PFSK-1 (cell line): ENCODE results near the gene EPAS1.

ENCODE experiments used
- FOXP2 ChIP-seq: optimal IDR thresholded peaks from 2 replicates; pipeline ENCODE3; 2011; ENCODE audit warnings: borderline replicate concordance, control low read depth, inconsistent platforms; ENCODE audit not compliant: insufficient read depth; ENCODE audit errors: extremely low read length, extremely low read depth
- POLR2AphosphoS5 ChIP-seq: IDR thresholded peaks from 2 replicates; pipeline ENCODE4 v1.6.1; 2012; ENCODE audit warnings: low read depth, mild to moderate bottlenecking, control low read depth, low read length, moderate library complexity
- REST ChIP-seq, 2 experiments: IDR thresholded peaks; 2 replicates each; pipeline versions ENCODE4 v1.6.1 to v1.8.0; 2011 to 2012; ENCODE audit warnings: low read depth in 2 of 2, low read length in 2 of 2, control low read depth in 1 of 2, inconsistent platforms in 1 of 2, mild to moderate bottlenecking in 1 of 2, moderate library complexity in 1 of 2; ENCODE audit not compliant: insufficient read depth in 1 of 2
- SIN3A ChIP-seq: IDR thresholded peaks from 2 replicates; pipeline ENCODE4 v1.6.1; 2012; ENCODE audit warnings: mild to moderate bottlenecking, low read length, moderate library complexity, borderline replicate concordance; ENCODE audit not compliant: insufficient read depth
- TAF1 ChIP-seq: IDR thresholded peaks from 2 replicates; pipeline ENCODE4 v1.6.1; 2012; ENCODE audit warnings: low read length, control low read depth, borderline replicate concordance; ENCODE audit not compliant: insufficient read depth

Gene EPAS1

DNA sequence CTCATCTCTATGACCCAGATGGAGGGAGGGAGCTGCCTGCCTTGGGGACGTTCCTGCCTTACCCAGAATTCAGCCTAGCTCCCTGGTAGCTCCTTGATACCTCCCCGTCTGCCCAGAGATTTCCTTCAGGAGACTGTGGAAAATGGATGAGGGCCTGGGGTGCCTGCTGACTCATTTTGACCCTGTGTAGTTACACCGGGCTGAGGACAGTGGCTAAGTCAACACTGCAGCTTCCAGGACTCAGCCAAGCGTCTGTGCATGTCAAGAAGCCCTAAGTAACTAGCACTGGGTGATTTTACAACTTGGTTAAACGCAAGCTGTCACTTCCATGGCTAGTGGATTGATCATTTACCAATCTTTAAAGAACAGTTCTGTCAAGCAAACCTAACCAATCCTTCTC is 23.3 kb upstream of the EPAS1 start:
- TF ChIP-seq SIN3A (no peak), FOXP2 (no peak), REST (IDR thresholded peaks at IDR 0.05; ENCODE audit: insufficient read depth in 1 of 2, low read depth in 2 of 2, low read length in 2 of 2) (no peak)

DNA sequence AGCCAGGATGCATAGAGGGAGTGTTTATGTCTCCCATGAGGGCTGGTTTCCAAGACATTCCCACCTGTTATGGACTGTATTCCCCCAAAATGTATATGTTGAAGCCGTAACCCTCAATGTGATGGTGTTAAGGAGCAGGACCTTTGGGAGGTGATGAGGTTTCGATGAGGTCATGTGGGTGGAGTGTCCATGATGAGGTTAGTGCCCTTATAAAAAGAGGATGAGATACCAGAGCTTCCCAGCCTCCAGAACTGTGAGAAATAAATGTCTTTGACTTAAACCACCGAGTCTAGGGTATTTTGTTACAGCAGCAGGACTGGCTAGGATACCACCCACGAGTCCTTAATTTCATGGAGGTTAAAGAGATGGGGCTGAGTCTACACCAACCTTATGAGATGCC is 22.6 kb upstream of the EPAS1 start:
- no peak for TF ChIP-seq FOXP2
- no peak for TF ChIP-seq POLR2AphosphoS5
- no peak for TF ChIP-seq REST (IDR thresholded peaks at IDR 0.05; ENCODE audit: insufficient read depth in 1 of 2, low read depth in 2 of 2, low read length in 2 of 2)
- TF ChIP-seq SIN3A: no peak
- no peak for TF ChIP-seq TAF1

DNA sequence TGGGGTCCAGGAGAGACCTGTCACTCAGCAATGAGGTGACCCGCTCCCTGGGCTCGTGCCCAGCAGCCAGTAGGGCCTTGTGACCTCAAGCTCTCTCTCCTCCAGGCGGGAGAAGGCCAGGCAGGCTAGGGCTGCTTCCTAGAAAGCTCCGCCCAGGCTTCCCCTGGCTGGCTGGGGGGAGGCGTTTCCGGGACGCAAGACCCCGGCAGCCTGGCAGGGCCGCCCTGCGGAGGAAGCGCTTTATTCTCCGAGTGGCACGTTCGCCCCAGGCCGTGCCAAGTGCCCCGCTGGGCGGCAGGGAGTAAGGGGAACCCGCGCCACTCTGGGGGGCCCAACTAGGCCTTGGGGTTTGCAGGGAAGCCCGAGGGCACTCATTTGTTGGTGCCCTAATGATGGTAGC is 21.2 kb upstream of the EPAS1 start:
- peak; percentile 74 for TF ChIP-seq FOXP2
- no peak for TF ChIP-seq SIN3A

- TF ChIP-seq TAF1 (no peak), REST (IDR thresholded peaks at IDR 0.05; ENCODE audit: insufficient read depth in 1 of 2, low read depth in 2 of 2, low read length in 2 of 2) (no peak), FOXP2 (no peak), POLR2AphosphoS5 (no peak), SIN3A (no peak)
These were observed 20.6 kb upstream of the EPAS1 start for GRCh38 chr2:46276642-46277041.

DNA sequence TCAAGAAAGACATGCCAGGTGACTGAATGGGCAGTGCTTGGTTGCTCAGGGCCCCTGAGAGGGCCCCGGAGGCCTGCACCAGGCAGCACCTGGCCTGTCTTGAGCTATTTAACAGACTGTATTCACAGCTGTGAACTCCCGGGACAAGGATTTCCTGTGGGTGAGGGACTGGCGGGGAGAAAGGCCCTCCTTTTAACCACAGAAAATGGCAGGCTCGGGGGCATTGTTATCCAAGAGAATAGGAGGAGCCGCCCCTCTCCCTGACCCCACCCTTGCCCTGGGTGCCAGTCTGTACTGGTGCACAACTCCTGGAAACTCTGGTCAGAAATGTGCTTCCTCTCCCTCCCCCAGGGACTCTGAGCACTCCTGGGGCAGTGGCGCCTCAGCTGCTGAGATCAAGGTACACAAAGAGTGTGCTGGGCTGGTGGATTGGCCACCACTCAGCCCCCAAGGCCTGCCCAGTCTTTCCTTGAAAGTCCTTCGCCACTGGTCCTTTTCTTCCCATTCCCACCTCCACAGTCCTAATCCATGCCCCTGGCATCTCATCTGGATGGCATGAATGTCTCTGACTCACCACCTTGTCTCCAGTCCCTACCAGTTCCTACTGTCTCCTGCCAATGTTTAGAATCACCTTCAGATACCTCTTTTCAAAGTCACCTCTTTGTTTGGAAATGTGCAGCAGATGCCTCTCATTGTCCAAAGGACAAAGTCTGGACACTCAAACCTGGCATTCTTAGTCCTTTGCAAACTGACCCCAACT is 19.6 kb upstream of the EPAS1 start:
- TF ChIP-seq REST (IDR thresholded peaks at IDR 0.05; ENCODE audit: insufficient read depth in 1 of 2, low read depth in 2 of 2, low read length in 2 of 2) (no peak), FOXP2 (no peak), POLR2AphosphoS5 (no peak), SIN3A (no peak), TAF1 (no peak)
